GM19043 (cell line): ENCODE data around the gene WDFY4.
A peak's percentile ranks its signal among the peaks of the same experiment; 100 is the strongest.

Source experiments
- ATAC-seq: cut with Tn5 transposase; IDR thresholded peaks from one replicate; pipeline ENCODE4 v1.9.1; 2021; ENCODE audit warnings: low read depth; ENCODE audit not compliant: unreplicated experiment

WDFY4 gene

DNA sequence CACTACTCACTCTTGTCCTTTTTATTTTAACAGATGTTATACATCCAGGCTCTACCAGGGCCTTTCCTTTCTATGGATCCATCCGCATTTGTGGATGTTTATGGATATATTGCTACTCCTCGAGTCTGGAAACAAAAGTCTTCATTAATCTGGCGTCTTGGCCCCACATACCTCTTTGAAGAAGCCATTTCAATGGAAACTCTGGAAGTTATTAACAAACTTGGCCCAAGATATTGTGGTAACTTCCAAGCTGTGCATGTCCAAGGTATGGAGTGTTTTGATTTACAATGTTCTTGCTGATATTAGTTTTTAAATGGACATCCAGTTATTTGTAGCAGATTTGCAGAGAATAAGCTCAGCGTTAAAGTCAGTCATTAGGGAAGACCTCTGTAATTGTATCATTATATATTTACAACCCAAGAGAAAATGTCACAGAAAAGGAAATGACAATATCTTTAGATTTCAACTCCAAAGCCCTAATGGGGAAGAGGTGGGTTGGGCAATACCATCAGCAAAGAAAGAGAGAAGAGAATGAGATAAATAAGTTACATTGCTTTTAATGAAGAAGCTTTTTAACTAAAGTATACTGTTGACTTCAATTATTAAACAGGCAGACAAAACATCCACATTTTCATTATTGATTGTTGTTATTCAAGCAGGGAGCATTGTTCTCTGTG lies 102.1 kb downstream of the WDFY4 start:
- ATAC-seq, result no peak

- ATAC-seq, result no peak
Observed at GRCh38 chr10:48788554-48788953, 103.9 kb downstream of the WDFY4 start.

DNA sequence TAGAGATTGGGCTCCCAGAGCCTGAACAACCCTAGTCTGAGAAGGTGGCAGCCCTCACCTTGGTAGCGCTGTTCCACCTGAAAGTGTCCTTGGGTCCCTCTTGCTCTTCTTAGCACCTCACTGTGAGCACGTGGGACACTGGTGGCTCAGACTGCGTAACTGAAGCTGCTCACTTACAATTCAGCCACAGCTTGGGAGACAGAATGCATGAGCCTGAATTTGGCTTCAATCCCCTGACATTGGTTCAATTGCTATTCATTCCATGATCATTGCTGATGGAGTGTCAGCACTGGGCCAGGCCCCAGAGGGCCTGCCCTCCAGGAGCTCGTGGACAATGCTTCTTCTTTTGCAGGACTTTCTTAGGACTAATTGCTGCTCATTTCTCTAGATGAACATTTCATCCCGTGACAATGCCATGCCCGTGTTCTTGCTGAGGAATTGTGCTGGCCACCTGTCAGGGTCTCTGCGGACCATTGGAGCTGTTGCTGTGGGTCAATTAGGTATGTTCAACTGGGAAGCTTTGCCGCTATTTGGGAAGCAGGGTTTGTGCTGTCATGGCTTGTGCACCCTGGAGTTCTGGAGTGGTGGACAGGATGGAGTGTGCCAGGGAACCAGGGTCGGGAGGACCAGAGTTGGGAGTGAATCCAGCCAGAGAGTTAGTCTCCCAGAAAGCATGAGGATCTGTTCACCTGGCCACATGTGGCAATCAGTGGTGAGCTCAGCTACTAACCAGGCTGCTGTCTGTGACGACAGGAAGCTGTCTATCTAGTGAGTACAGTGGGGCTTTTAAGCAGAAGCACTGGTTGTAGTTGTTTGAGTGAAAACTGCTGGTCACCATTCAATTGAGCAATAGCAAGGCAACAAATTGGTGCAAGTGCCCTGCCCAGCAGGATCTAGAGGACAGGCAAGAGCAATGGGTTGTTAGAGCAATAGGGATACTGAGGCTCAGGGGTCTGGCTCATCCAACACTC lies 105.1 kb downstream of the WDFY4 start:
- no peak for ATAC-seq

DNA sequence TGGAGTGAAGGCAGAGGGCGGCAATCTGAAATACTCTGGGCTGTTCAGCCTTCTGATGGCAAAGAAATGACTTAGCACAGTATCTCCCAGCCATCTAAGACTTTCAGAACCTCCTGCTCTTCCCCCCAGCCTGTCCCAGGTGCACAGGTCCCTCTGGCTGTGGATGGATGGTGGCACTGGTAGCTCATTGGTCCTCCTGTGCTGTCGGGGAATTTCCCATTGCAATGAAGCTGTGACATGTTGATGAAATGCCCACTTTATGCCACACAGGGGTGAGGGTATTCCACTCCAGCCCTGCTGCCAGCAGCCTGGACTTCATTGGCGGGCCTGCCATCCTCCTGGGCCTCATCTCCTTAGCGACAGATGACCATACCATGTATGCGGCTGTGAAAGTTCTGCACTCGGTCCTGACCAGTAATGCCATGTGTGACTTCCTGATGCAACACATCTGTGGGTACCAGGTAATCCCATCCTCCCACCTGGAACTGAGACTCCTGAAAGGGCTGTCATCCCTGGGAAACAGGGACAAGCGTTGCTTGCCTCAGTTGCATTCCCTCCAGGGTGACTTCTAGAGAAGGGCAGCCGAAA lies 105.9 kb downstream of the WDFY4 start:
- no peak for ATAC-seq

DNA sequence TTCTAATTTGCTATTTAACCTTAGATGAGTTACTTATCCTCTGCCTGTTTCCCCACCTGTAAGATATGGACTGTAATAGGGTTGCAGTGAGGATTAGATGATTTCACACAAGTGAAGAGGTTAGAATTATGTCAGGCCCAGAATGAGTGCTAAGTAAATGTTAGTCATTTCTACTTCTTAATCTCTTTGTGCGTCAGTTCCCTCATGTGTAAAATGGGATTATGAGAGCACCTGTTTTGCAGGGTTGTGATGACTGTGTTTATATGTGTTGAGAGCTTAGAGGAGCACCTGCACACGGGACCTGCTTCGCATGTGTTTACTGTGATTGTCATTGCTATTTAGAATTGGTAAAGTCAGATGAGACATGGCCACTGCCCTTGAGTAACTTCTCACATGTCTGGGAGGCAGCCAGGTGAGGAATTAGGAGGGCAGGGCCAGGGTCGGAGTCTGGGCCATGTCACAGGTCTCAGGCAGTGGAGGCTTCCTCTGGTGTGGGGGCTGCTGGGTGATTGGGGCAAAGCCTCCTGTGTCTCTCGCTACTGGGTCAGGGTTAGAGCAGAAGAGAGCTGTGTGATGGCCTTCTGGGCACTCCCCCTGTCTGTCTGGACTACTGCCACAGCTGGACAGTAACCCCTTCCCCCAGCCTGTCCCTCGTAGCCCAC lies 106.7 kb downstream of the WDFY4 start:
- no peak for ATAC-seq

- ATAC-seq, result no peak
Observed at GRCh38 chr10:48792121-48792520, 107.4 kb downstream of the WDFY4 start.

- ATAC-seq, result no peak
Observed at GRCh38 chr10:48792687-48793096, 108.0 kb downstream of the WDFY4 start.

- no peak for ATAC-seq
Observed at GRCh38 chr10:48794074-48794473, 109.4 kb downstream of the WDFY4 start.

GRCh38 chr10:48796713-48797245 lies 112.1 kb downstream of the WDFY4 start:
- no peak for ATAC-seq

- no peak for ATAC-seq
Observed at GRCh38 chr10:48797830-48798229, 113.2 kb downstream of the WDFY4 start.

DNA sequence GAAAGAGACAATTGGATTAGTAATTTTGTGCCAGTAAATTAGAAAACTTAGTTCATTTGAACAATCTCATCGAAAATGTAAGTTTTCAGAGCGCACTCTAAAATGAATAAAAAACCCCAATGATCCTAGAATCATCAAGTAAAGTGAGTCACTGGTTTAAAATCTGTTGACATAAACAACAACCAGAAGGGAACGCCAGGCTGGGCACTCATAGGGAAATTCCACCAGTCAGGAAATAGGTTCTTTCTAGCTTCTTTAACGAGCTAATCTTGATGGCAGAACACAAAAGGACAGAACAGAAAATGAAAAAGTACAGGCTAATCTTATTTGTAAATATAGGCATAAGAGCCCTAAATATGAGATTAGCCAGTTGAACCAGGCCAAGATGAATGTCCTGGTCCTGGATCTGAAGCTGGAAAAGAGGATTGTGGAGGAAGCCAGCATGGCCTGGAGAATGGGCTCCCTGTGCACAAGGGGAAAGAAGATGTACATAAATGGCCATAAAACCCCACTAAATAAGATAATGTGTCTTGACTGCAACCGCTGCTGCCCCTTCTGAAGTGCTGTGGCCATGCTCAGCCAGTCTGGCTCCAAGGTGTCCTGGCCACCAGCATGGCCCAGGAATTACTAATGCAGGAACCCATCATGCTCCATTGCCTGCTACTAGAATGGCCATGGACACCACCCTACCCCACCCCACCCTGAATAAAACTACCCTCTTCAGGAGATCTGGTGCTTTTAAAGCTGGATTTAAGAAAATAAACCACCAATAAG lies 114.0 kb downstream of the WDFY4 start:
- ATAC-seq, result no peak

DNA sequence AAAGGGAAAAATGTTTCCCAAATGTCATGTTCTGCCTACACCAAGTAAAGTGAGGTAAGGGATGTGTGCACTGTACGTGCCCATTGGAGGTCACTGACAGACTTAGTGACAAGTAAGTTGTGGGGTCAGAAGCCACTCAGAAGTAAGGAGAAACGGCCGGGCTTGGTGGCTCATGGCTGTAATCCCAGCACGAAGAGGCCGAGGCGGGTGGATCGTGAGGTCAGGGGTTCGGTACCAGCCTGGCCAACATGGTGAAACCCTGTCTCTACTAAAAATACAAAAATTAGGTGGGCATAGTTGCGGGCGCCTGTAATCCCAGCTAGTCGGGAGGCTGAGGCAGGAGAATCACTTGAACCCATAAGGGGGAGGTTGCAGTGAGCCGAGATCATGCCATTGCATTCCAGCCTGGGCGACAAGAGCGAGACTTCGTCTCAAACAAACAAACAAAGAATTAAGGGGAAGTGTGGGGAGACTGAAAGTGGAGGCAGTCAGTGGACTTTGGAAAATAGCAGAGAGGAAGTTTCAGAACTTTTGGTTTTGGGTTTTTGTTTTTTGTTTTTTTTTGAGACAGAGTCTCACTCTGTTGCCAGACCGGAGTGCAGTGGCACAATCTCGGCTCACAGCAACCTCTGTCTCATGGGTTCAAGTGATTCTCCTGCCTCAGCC lies 114.8 kb downstream of the WDFY4 start:
- ATAC-seq, result no peak

- peak; percentile 41 for ATAC-seq
Observed at GRCh38 chr10:48800007-48800675, 115.5 kb downstream of the WDFY4 start.

GRCh38 chr10:48801001-48801421 lies 116.3 kb downstream of the WDFY4 start:
- no peak for ATAC-seq

DNA sequence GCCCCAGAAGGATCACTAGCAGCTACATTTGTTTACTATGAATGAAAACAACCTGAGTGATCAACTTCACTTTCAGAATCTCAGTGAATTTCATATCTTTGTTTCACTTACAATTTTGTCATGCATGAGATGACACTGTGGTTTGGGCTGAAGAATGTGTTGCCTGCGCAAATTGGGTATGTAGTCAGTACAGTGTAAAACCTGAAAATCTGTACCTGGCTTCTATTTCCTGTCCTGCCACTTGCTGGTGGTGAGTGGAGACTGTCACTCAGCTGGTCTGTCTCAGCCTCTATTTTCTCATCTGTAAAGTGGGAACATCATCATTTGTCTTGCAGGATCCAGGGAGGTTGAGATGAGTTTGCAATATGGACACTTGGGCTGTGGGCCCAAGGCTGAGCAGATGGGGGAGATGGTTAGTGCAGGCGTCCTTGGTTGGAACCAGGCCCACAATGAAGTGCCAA lies 118.0 kb downstream of the WDFY4 start:
- ATAC-seq, result peak; percentile 93

- no peak for ATAC-seq
Observed at GRCh38 chr10:48803801-48804584, 119.3 kb downstream of the WDFY4 start.

DNA sequence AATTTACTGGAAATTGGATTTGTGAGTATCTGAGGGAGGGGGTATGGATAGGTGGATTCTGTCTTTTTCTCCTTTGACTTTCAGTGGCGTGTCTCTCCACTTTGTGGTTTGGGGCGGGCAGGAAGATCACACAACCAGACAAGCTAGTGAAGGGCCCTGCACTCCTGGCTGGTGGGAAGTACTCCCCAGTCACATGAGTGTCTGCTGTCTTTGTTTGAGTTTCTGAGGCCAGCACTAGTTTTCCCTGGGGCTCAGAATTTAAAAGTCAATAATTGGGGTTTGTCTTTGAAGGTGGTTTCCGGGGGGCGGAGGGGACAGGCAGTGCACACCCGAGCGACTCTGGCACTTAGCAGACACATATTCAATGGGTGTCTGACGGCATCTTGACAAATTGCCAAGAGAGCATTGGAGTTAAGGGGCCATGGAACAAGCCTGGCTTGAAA lies 120.1 kb downstream of the WDFY4 start:
- no peak for ATAC-seq

- ATAC-seq, result no peak
Observed at GRCh38 chr10:48805411-48805810, 120.7 kb downstream of the WDFY4 start.
